IMR-90 (cell line): ENCODE data around the gene SDC3. TPM values are rescaled to one million over a fixed set of nuclear protein-coding genes. Genes with fewer than 3 reads are reported as not detected.

Source experiments
- ATAC-seq: fragments of 200-7000 bp; cut with Tn5 transposase; 2 replicates; pipeline ENCODE4 v1.9.1; 2020; ENCODE audit warnings: low read depth, mild to moderate bottlenecking, moderate library complexity
- BruUV-seq: library from RNA; stranded (reverse); fragments of 400-500 nt; replicated peaks from 2 replicates; lab custom pipeline; 2021; lab: Mats Ljungman, UMichigan
- CTCF ChIA-PET: fragments of 300-600 bp; formaldehyde crosslinking; extraction: SDS; loops from one replicate; lab custom pipeline; 2021; ENCODE audit warnings: antibody characterized with exemption; lab: Yijun Ruan, JAX
- POLR2A ChIA-PET: fragments of 300-600 bp; sonication (Branson Sonifier 250); formaldehyde crosslinking; loops from one replicate; lab custom pipeline; 2022; ENCODE audit warnings: antibody characterized with exemption; ENCODE audit not compliant: unreplicated experiment; lab: Charles Lee
- DNase-seq: peaks from one replicate; pipeline ENCODE4 v3.0.0; 2013
- H2AFZ ChIP-seq: replicated peaks from 2 replicates; pipeline ENCODE3; 2013; ENCODE audit warnings: low read length, mild to moderate bottlenecking; ENCODE audit not compliant: poor library complexity
- H2AK5ac ChIP-seq: 2 replicates; pipeline ENCODE4 v1.6.1; 2013; ENCODE audit warnings: low read depth, low read length, inconsistent platforms
- H2AK9ac ChIP-seq: replicated peaks from 2 replicates; pipeline ENCODE3; 2013; ENCODE audit warnings: mild to moderate bottlenecking, low read depth, low read length, moderate library complexity; ENCODE audit not compliant: poor library complexity
- H2BK120ac ChIP-seq: 2 replicates; pipeline ENCODE4 v1.6.1; 2013; ENCODE audit warnings: low read depth, low read length, inconsistent platforms
- H2BK15ac ChIP-seq: 3 replicates; pipeline ENCODE4 v1.6.1; 2013; ENCODE audit warnings: low read depth, low read length, inconsistent platforms
- H2BK20ac ChIP-seq: 2 replicates; pipeline ENCODE4 v1.6.1; 2013; ENCODE audit warnings: low read depth, mild to moderate bottlenecking, inconsistent platforms, low read length, moderate library complexity
- H2BK5ac ChIP-seq: 2 replicates; pipeline ENCODE4 v1.6.1; 2013; ENCODE audit warnings: mild to moderate bottlenecking, low read depth, low read length, inconsistent platforms; ENCODE audit not compliant: poor library complexity, severe bottlenecking
- H3K14ac ChIP-seq: replicated peaks from 2 replicates; pipeline ENCODE4 v1.6.1; 2013; ENCODE audit warnings: low read depth, low read length, inconsistent platforms
- H3K18ac ChIP-seq: 2 replicates; pipeline ENCODE4 v1.6.1; 2013; ENCODE audit warnings: low read depth, low read length, control low read depth
- H3K23ac ChIP-seq: 2 replicates; pipeline ENCODE4 v1.6.1; 2013; ENCODE audit warnings: low read depth, low read length, inconsistent platforms
- H3K27ac ChIP-seq: 2 replicates; pipeline ENCODE4 v1.5.1; 2013; ENCODE audit warnings: mild to moderate bottlenecking, control low read depth, low read length; ENCODE audit not compliant: insufficient read depth
- H3K27me3 ChIP-seq: 2 replicates; pipeline ENCODE4 v1.6.1; 2013; ENCODE audit warnings: low read length; ENCODE audit not compliant: control insufficient read depth, insufficient read depth
- H3K36me3 ChIP-seq: 2 replicates; pipeline ENCODE4 v1.6.1; 2013; ENCODE audit warnings: low read length, mixed read lengths; ENCODE audit not compliant: control insufficient read depth, insufficient read depth
- H3K4ac ChIP-seq: 2 replicates; pipeline ENCODE4 v1.6.1; 2013; ENCODE audit warnings: low read depth, low read length, inconsistent platforms
- H3K4me1 ChIP-seq: 2 replicates; pipeline ENCODE4 v1.6.1; 2013; ENCODE audit warnings: low read length, mixed read lengths; ENCODE audit not compliant: control insufficient read depth, insufficient read depth
- H3K4me2 ChIP-seq: 2 replicates; pipeline ENCODE4 v1.6.1; 2013; ENCODE audit warnings: low read depth, mild to moderate bottlenecking, control low read depth, low read length, moderate library complexity
- H3K4me3 ChIP-seq: 2 replicates; pipeline ENCODE4 v1.5.1; 2013; ENCODE audit warnings: low read depth, mild to moderate bottlenecking, control low read depth, low read length, moderate library complexity; ENCODE audit not compliant: insufficient read depth
- H3K56ac ChIP-seq: 2 replicates; pipeline ENCODE4 v1.6.1; 2013; ENCODE audit warnings: low read length, inconsistent platforms; ENCODE audit not compliant: insufficient read depth; ENCODE audit errors: extremely low read depth
- H3K79me1 ChIP-seq, 2 experiments: 2 replicates each; pipeline ENCODE4 v1.6.1; 2013; ENCODE audit warnings: low read length in 2 of 2, inconsistent platforms in 1 of 2, low read depth in 1 of 2
- H3K9ac ChIP-seq: 2 replicates; pipeline ENCODE4 v1.6.1; 2013; ENCODE audit warnings: low read depth, low read length, control low read depth
- H3K9me1 ChIP-seq: 2 replicates; pipeline ENCODE4 v1.6.1; 2013; ENCODE audit warnings: low read length, inconsistent platforms; ENCODE audit not compliant: insufficient read depth
- H3K9me3 ChIP-seq: 2 replicates; pipeline ENCODE4 v1.6.1; 2013; ENCODE audit warnings: low read length; ENCODE audit not compliant: control insufficient read depth, insufficient read depth
- H4K20me1 ChIP-seq: 2 replicates; pipeline ENCODE4 v1.6.1; 2013; ENCODE audit warnings: low read length, inconsistent platforms; ENCODE audit not compliant: insufficient read depth
- H4K5ac ChIP-seq: 2 replicates; pipeline ENCODE4 v1.6.1; 2013; ENCODE audit warnings: mild to moderate bottlenecking, low read depth, low read length, control low read depth
- H4K8ac ChIP-seq, 2 experiments: 2 replicates each; pipeline ENCODE4 v1.6.1; 2013; ENCODE audit warnings: low read depth in 2 of 2, low read length in 2 of 2, control low read depth in 1 of 2, inconsistent platforms in 1 of 2
- H4K91ac ChIP-seq: 2 replicates; pipeline ENCODE4 v1.6.1; 2013; ENCODE audit warnings: low read depth, low read length, inconsistent platforms; ENCODE audit not compliant: insufficient read depth
- BHLHE40 ChIP-seq: fragments of 150-350 bp; IDR thresholded peaks from 2 replicates; pipeline ENCODE4 v1.6.1; 2016; ENCODE audit warnings: mild to moderate bottlenecking, low read depth, low read length
- WGBS, 2 experiments: methylation state at CpG; one replicate each; pipeline versions ENCODE4 v1.1.5 to v1.1.7; 2013; ENCODE audit warnings: missing lambda C conversion rate in 2 of 2; ENCODE audit not compliant: insufficient read length in 1 of 2; ENCODE audit errors: extremely low coverage in 2 of 2; 5-methylcytosine and 5-hydroxymethylcytosine counted together
- dilution Hi-C: fragments of 300-500 bp; cut with HindIII; formaldehyde crosslinking; loops from one replicate; pipeline ENCODE4 v1.14.3; 2018; ENCODE audit warnings: low sequenced_read_pairs; ENCODE audit not compliant: unreplicated experiment
- in situ Hi-C: fragments of 300-500 bp; cut with MboI; formaldehyde crosslinking; loops from 3 replicates; pipeline ENCODE4 v1.14.3; 2019; ENCODE audit warnings: low sequenced_read_pairs, inconsistent platforms, mixed read lengths
- intact Hi-C: fragments of 100-400 bp; cut with micrococcal nuclease; formaldehyde crosslinking; loops from 2 replicates; pipeline ENCODE4 v1.10.0; 2022
- polyA plus RNA-seq, 3 experiments: library from polyadenylated mRNA; depleted of rRNA; stranded (reverse); fragments of >200 nt; gene quantifications; 2 replicates each; pipeline ENCODE4 v1.2.3, GENCODE V29; 2012; ENCODE audit warnings: low replicate concordance in 1 of 3
- total RNA-seq: library from RNA; depleted of rRNA; stranded (reverse); fragments of >200 nt; gene quantifications from 2 replicates; pipeline ENCODE4 v1.2.3, GENCODE V29; 2012

Gene SDC3
- total and polyA plus RNA-seq, 2 of the 4 experiments (the other 2 are of a cell fraction): 13.1 to 71.5 TPM

DNA sequence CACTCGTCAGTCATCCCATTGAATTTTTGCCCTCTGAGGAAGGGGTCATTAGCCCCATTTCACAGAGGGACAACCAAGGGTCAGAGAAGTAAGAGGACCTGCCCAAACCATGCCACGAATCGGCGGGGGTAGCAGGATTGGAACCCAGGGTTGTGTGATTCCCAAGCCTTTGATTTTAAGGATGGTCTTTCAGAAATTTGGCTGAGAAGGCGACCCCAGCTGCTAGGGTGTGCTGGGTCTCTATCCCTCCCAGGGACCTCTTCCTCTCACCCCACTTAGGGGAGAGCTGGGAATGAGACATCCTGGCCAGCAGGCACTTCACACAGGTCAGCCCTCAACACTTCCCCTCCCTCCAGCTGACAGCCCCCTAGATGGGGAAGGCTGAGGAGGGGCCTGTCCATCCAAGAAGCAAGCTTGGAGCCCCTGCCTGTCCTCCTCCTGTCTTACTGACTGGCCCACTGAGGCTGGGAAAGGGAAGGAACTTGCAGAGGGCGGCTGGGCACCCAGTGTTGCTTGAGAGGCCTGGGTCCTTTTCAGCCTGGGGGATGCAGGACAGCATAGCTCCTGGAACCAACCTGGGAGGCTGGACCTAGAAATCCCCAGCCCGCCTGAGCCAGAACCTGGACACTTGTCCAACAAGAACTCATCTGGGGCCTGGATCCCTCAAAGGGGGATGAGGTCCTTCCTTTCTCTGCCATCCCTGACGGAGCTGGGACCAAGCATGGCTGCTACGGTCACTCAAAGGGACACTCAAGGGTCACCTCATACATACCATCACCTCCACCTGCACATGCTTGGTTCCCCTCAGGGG is 1.7 kb downstream of the SDC3 start:
- Histone ChIP-seq H3K9me3 (no peaks in the 10 kb centered on the region), H3K4me2 (peak overlapping the region; percentile 98), H3K79me1 (peaks cover 43 to 65% of the 10 kb centered on the region in 2 experiments), H4K20me1 (peaks cover 56% of the 10 kb centered on the region), H2AK9ac (peak overlapping the region; percentile 45), H3K56ac (no peak overlapping the region; the same call in 1 of the 2 replicates), H2AFZ (peak overlapping the region; percentile 3), H2BK120ac (no peak overlapping the region), H3K27me3 (no peaks in the 10 kb centered on the region), H4K91ac (no peak overlapping the region), H4K5ac (no peak overlapping the region), H3K27ac (no peak overlapping the region), H3K23ac (peak overlapping the region; percentile 58; the same call in 1 of the 2 replicates), H2BK20ac (no peak overlapping the region; the same call in 1 of the 2 replicates), H3K9me1 (peaks cover 22% of the 10 kb centered on the region; the same call in 1 of the 2 replicates), H3K36me3 (no peaks in the 10 kb centered on the region), H3K4ac (peak overlapping the region; percentile 82), H2BK5ac (no peak overlapping the region), H4K8ac (no peak overlapping the region), H3K18ac (no peak overlapping the region), H2AK5ac (peak overlapping the region; percentile 80; the same call in 1 of the 2 replicates), H3K9ac (peak overlapping the region; percentile 81; the same call in 1 of the 2 replicates), H3K4me1 (peaks cover 40% of the 10 kb centered on the region), H3K14ac (peak overlapping the region; percentile 79), H2BK15ac (no peak overlapping the region), H3K4me3 (peak overlapping the region; percentile 85)
- ChIA-PET CTCF (interaction anchor here (2.3 kb wide), 1 partner anchor 106 kb away, joined by 14 read pairs; no protein-coding TSS in a partner anchor), POLR2A (interaction anchor here (0.6 kb wide), 1 partner anchor 97 kb away, joined by 3 read pairs; no protein-coding TSS in a partner anchor)
- no peak for TF ChIP-seq BHLHE40
- WGBS, 2 experiments: 100% methylated on average over 2 of the region's 9 CpGs; no CpG with 5 or more reads in 1 of the 2 experiments
- BruUV-seq: no TSS peak
- in situ Hi-C loops (no loop called here), intact Hi-C loops (no loop called here), dilution Hi-C loops (loop anchor here (25.0 kb wide), 1 partner anchor 95 kb away; no protein-coding TSS in a partner anchor)
- ATAC-seq (no peak), DNase-seq (no peak)
